Immature natural killer cell (primary cell): Measurements from ENCODE around the gene SHROOM3. TPM values are rescaled to one million over a fixed set of nuclear protein-coding genes. Genes with fewer than 3 reads are reported as not detected.

Experiments used
- DNase-seq, 3 donors: peaks; one replicate each; pipeline ENCODE4 v3.0.0; 2022; ENCODE audit warnings: mixed read lengths in 1 of 3
- H3K27ac Mint-ChIP-seq, 6 donors: one replicate each; pipeline ENCODE4 v1.8.0; 2020; ENCODE audit warnings: mixed read lengths in 6 of 6, mild to moderate bottlenecking in 5 of 6, inconsistent platforms in 4 of 6, moderate library complexity in 3 of 6
- H3K27me3 Mint-ChIP-seq, 3 donors: one replicate each; pipeline ENCODE4 v1.8.0; 2020 to 2021; ENCODE audit warnings: low read depth in 3 of 3, mild to moderate bottlenecking in 3 of 3, mixed read lengths in 3 of 3, moderate library complexity in 3 of 3, inconsistent platforms in 1 of 3
- H3K36me3 Mint-ChIP-seq, 3 donors: one replicate each; pipeline ENCODE4 v1.8.0; 2020; ENCODE audit warnings: mixed read lengths in 3 of 3, inconsistent platforms in 2 of 3, mild to moderate bottlenecking in 2 of 3
- H3K4me1 Mint-ChIP-seq, 2 donors: one replicate each; pipeline ENCODE4 v1.8.0; 2020; ENCODE audit warnings: inconsistent platforms in 2 of 2, mild to moderate bottlenecking in 2 of 2, mixed read lengths in 2 of 2, moderate library complexity in 1 of 2
- H3K4me3 Mint-ChIP-seq, 5 donors: one replicate each; pipeline ENCODE4 v1.8.0; 2020; ENCODE audit warnings: mild to moderate bottlenecking in 5 of 5, mixed read lengths in 5 of 5, inconsistent platforms in 3 of 5, moderate library complexity in 3 of 5
- H3K9me3 Mint-ChIP-seq, 6 donors: one replicate each; pipeline ENCODE4 v1.8.0; 2020; ENCODE audit warnings: mild to moderate bottlenecking in 6 of 6, mixed read lengths in 6 of 6, inconsistent platforms in 4 of 6, moderate library complexity in 3 of 6
- polyA plus RNA-seq, 3 donors: library from polyadenylated mRNA; unstranded; fragments of 300-500 nt; fragmentation: Illumina TruSeq; gene quantifications; one replicate each; pipeline ENCODE4 v1.2.3, GENCODE V29; 2021

SHROOM3 gene
- polyA plus RNA-seq, 3 donors from 2014 or later = not detected

DNA sequence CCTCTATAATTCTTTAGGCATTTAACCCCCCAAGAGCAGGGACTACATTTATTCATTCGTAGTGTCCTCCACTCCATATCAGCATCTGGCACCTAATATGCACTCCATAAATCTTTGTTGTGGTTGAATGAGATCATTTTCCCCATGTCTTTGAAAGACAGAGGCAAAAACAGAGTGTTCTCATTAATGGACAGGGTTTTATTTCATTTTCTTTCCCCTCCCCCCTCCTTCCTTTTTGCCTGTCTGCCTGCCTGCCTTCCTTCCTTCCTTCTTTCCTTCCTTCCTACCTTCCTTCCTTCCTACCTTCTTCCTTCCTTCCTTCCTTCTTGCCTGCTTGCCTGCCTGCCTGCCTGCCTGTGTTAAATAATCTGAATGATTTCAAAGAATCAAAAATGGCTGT is 83.2 kb downstream of the SHROOM3 start:
- H3K9me3 Mint-ChIP-seq = no peaks in the 10 kb centered on the region

DNA sequence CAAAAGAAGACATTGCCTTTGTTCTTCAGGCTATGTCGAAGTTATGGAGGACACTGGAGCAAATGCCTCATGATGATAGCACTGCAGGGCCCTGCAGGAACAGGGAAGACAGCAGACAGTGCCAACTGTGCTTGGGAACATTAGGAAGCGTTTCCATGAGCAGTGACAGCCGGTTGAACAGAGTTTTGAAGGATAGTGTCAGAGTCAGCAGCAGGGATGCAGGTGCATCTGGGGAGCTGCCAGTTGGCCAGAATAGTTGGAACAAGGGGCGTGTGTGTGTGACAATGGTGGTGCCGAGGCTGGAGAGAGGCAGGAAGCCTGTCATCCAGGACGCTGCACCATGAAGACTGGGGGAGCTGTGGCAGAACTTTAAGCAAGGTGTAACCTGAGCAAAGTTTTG is 88.6 kb downstream of the SHROOM3 start:
- H3K36me3 Mint-ChIP-seq = no peaks in the 10 kb centered on the region
- H3K27ac Mint-ChIP-seq = no peak overlapping the region
- H3K4me3 Mint-ChIP-seq = no peak overlapping the region
- H3K9me3 Mint-ChIP-seq = no peaks in the 10 kb centered on the region
- H3K27me3 Mint-ChIP-seq = peaks cover 3 to 9% (median 3%) of the 10 kb centered on the region in 3 donors
- H3K4me1 Mint-ChIP-seq = no peaks in the 10 kb centered on the region
- no peak for DNase-seq

More for the DNA sequence above, 83.2 kb downstream of the SHROOM3 start:
- H3K36me3 Mint-ChIP-seq = no peaks in the 10 kb centered on the region
- peaks cover 0 to 1% (median 0%) of the 10 kb centered on the region in 3 donors for H3K27me3 Mint-ChIP-seq
- H3K27ac Mint-ChIP-seq = no peak overlapping the region
- H3K4me1 Mint-ChIP-seq = no peaks in the 10 kb centered on the region
- DNase-seq = no peak
- no peak overlapping the region for H3K4me3 Mint-ChIP-seq

GRCh38 chr4:76525751-76526150 is 90.7 kb downstream of the SHROOM3 start:
- H3K4me1 Mint-ChIP-seq = no peaks in the 10 kb centered on the region
- H3K9me3 Mint-ChIP-seq = no peaks in the 10 kb centered on the region
- DNase-seq = no peak
- H3K36me3 Mint-ChIP-seq = no peaks in the 10 kb centered on the region
- H3K4me3 Mint-ChIP-seq = no peak overlapping the region
- no peak overlapping the region for H3K27ac Mint-ChIP-seq
- H3K27me3 Mint-ChIP-seq = peaks cover 3 to 9% (median 3%) of the 10 kb centered on the region in 3 donors

GRCh38 chr4:76526585-76526990 is 91.6 kb downstream of the SHROOM3 start:
- no peaks in the 10 kb centered on the region for H3K36me3 Mint-ChIP-seq
- H3K27ac Mint-ChIP-seq = no peak overlapping the region
- no peak for DNase-seq
- peaks cover 3 to 8% (median 3%) of the 10 kb centered on the region in 3 donors for H3K27me3 Mint-ChIP-seq
- no peak overlapping the region for H3K4me3 Mint-ChIP-seq
- no peaks in the 10 kb centered on the region for H3K4me1 Mint-ChIP-seq
- no peaks in the 10 kb centered on the region for H3K9me3 Mint-ChIP-seq

DNA sequence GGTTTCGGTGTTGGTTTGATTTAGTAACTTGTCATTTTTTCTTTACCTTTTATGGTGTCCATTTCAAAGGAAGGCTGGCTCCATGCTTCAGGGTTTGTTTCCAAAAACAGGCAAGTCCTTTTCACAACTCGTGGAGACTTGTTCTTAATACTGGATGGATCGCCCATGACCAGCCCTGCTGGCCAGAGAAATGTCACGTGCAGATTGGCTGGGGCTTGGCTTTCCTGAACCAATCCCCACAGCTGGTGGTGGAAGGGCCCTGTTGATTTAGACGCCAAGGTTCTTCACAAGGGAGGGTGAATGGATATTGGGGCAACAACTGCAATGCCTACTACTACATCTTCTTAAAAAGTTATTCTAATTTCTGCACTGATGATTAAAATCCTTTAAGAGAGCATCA is 92.6 kb downstream of the SHROOM3 start:
- no peak for DNase-seq
- H3K9me3 Mint-ChIP-seq = no peaks in the 10 kb centered on the region
- H3K36me3 Mint-ChIP-seq = no peaks in the 10 kb centered on the region
- no peaks in the 10 kb centered on the region for H3K4me1 Mint-ChIP-seq
- peaks cover 3 to 8% (median 3%) of the 10 kb centered on the region in 3 donors for H3K27me3 Mint-ChIP-seq
- no peak overlapping the region for H3K4me3 Mint-ChIP-seq
- H3K27ac Mint-ChIP-seq = no peak overlapping the region

- Mint-ChIP-seq H3K4me1 (no peaks in the 10 kb centered on the region), H3K27me3 (peaks cover 2 to 3% (median 3%) of the 10 kb centered on the region in 3 donors), H3K36me3 (no peaks in the 10 kb centered on the region), H3K4me3 (no peak overlapping the region), H3K9me3 (no peaks in the 10 kb centered on the region), H3K27ac (no peak overlapping the region)
- DNase-seq = no peak
Measured at GRCh38 chr4:76531597-76531996, 96.6 kb downstream of the SHROOM3 start.

DNA sequence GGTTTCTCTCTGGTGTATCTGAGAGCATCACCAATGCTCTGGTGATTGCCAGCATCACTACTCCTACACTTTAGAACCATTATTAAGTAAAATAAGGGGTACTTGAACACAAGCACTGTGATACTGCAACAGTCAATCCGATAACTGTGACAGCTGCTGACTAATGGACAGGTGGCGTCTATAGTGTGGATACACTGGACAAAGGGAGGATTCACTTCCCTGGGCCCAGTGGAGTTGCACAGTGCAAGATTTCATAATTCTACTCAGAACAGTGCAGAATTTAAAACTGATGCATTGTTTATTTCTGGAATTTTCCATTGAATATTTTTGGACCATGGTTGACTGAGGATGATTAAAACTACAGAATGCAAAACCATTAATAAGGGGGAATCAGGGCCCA is 97.8 kb downstream of the SHROOM3 start:
- H3K4me3 Mint-ChIP-seq = no peak overlapping the region
- no peak overlapping the region for H3K27ac Mint-ChIP-seq
- no peak for DNase-seq
- peaks cover 0 to 3% (median 0%) of the 10 kb centered on the region in 6 donors for H3K9me3 Mint-ChIP-seq
- H3K4me1 Mint-ChIP-seq = no peaks in the 10 kb centered on the region
- no peaks in the 10 kb centered on the region for H3K36me3 Mint-ChIP-seq
- H3K27me3 Mint-ChIP-seq = peaks cover 0 to 6% (median 0%) of the 10 kb centered on the region in 3 donors

- Mint-ChIP-seq H3K36me3 (no peaks in the 10 kb centered on the region), H3K27me3 (peaks cover 0 to 6% (median 0%) of the 10 kb centered on the region in 3 donors), H3K27ac (no peak overlapping the region), H3K9me3 (peaks cover 0 to 3% (median 0%) of the 10 kb centered on the region in 6 donors), H3K4me3 (no peak overlapping the region), H3K4me1 (no peaks in the 10 kb centered on the region)
- no peak for DNase-seq
Measured at GRCh38 chr4:76533314-76533713, 98.3 kb downstream of the SHROOM3 start.

DNA sequence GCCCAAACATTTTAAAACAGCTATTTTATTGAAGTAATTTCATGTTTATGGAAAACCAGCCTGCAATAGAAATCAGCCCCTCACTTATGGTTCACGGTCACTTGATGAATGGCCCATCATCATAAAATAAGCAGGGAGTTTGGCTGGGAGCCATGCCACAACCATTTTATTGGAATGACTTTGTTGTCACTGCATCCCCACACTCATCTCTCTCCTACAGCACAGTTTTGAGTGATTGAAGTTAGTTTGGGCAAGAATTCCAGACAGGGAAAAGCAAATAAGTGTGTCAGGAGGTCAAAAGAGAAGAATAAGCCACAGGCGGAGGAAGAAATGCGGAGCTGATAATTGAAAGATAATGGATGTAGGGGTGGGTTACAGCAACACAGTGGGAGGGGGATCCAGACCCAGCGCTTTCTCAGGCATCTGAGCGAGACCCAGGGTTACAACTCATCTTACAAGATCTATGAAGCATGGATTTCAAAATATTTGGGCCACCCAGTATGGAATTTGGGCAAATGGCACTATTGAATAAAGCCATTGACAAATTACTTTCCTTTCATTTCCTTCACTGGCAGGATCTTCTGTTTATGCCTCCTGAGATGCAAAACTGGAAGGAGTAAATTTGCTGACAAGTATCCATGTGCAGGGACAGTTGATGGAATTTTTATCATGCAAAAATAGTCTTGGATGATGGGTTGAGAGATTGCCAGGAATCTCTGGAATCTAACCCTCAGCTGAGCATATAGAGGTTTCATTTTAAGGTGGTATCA is 100.8 kb downstream of the SHROOM3 start:
- no peak overlapping the region for H3K27ac Mint-ChIP-seq
- no peaks in the 10 kb centered on the region for H3K36me3 Mint-ChIP-seq

GRCh38 chr4:76536373-76536689 is 101.3 kb downstream of the SHROOM3 start:
- Mint-ChIP-seq H3K36me3 (no peaks in the 10 kb centered on the region), H3K4me1 (no peaks in the 10 kb centered on the region), H3K27me3 (peaks cover 0 to 6% (median 0%) of the 10 kb centered on the region in 3 donors), H3K4me3 (no peak overlapping the region), H3K9me3 (peaks cover 0 to 3% (median 0%) of the 10 kb centered on the region in 6 donors), H3K27ac (no peak overlapping the region)
- DNase-seq = no peak

More for the DNA sequence above, 100.8 kb downstream of the SHROOM3 start:
- DNase-seq = no peak
- peaks cover 0 to 6% (median 0%) of the 10 kb centered on the region in 3 donors for H3K27me3 Mint-ChIP-seq
- peaks cover 0 to 3% (median 0%) of the 10 kb centered on the region in 6 donors for H3K9me3 Mint-ChIP-seq
- H3K4me3 Mint-ChIP-seq = no peak overlapping the region
- H3K4me1 Mint-ChIP-seq = no peaks in the 10 kb centered on the region

GRCh38 chr4:76538296-76538695 is 103.3 kb downstream of the SHROOM3 start:
- no peak for DNase-seq
- Mint-ChIP-seq H3K27ac (no peak overlapping the region), H3K27me3 (peaks cover 0 to 6% (median 0%) of the 10 kb centered on the region in 3 donors), H3K9me3 (peaks cover 0 to 3% (median 0%) of the 10 kb centered on the region in 6 donors), H3K4me1 (no peaks in the 10 kb centered on the region), H3K36me3 (no peaks in the 10 kb centered on the region), H3K4me3 (no peak overlapping the region)

DNA sequence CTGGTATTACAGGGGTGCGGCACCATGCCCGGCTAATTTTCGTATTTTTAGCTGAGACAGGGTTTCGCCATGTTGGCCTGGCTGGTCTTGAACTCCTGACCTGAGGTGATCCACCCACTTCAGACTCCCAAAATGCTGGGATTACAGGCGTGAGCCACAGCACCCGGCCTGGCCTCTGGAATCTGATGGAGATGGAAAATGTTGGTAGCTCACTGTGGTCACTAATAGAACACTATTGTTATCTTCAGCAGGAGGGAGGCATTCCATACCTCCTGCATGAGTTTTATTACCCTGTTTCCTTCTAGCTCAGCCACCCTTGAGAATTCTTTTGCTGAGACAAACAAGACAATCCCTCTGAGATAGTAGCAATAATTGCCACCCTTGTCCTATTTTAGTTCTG is 105.0 kb downstream of the SHROOM3 start:
- H3K27me3 Mint-ChIP-seq = peaks cover 0 to 6% (median 0%) of the 10 kb centered on the region in 3 donors
- no peak for DNase-seq
- H3K4me3 Mint-ChIP-seq = no peak overlapping the region
- H3K4me1 Mint-ChIP-seq = peaks cover 4 to 13% of the 10 kb centered on the region in 2 donors
- peaks cover 0 to 3% (median 0%) of the 10 kb centered on the region in 6 donors for H3K9me3 Mint-ChIP-seq
- H3K27ac Mint-ChIP-seq = no peak overlapping the region
- H3K36me3 Mint-ChIP-seq = no peaks in the 10 kb centered on the region

DNA sequence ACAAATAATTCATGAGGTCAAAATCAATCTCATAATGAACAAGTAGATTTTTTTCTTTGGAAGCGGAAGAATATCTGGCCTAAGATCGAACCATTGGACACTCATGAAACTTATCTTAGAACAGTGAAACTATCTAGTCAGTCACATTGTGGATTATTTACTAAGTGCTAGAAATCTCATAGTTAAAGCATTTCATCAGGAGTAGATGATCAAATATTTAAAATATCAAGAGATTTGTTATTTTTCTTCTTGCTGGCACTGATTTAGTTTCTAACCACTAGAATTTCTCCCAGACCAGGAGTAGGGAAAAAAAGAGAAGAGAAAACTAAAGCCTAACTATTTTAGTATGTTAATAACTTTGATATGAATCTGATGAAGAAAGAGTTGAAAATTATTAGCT is 105.5 kb downstream of the SHROOM3 start:
- Mint-ChIP-seq H3K27ac (no peak overlapping the region), H3K4me1 (peaks cover 9 to 18% of the 10 kb centered on the region in 2 donors), H3K36me3 (no peaks in the 10 kb centered on the region), H3K4me3 (no peak overlapping the region), H3K9me3 (peaks cover 0 to 3% (median 0%) of the 10 kb centered on the region in 6 donors), H3K27me3 (peaks cover 0 to 6% (median 3%) of the 10 kb centered on the region in 3 donors)
- no peak for DNase-seq

- H3K36me3 Mint-ChIP-seq = no peaks in the 10 kb centered on the region
- H3K27me3 Mint-ChIP-seq = peaks cover 0 to 9% (median 7%) of the 10 kb centered on the region in 3 donors
- no peak overlapping the region for H3K27ac Mint-ChIP-seq
Measured at GRCh38 chr4:76543378-76543777, 108.3 kb downstream of the SHROOM3 start.

GRCh38 chr4:76544725-76545124 is 109.7 kb downstream of the SHROOM3 start:
- no peak for DNase-seq
- peaks cover 0 to 9% (median 7%) of the 10 kb centered on the region in 3 donors for H3K27me3 Mint-ChIP-seq
- no peak overlapping the region for H3K27ac Mint-ChIP-seq
- H3K9me3 Mint-ChIP-seq = no peaks in the 10 kb centered on the region
- peaks cover 12 to 22% of the 10 kb centered on the region in 2 donors for H3K4me1 Mint-ChIP-seq
- peak overlapping the region in 1 of 5 donors; percentile 8 for H3K4me3 Mint-ChIP-seq
- no peaks in the 10 kb centered on the region for H3K36me3 Mint-ChIP-seq

More at GRCh38 chr4:76543378-76543777, 108.3 kb downstream of the SHROOM3 start:
- DNase-seq = no peak
- H3K4me3 Mint-ChIP-seq = no peak overlapping the region
- H3K9me3 Mint-ChIP-seq = no peaks in the 10 kb centered on the region
- peaks cover 12 to 22% of the 10 kb centered on the region in 2 donors for H3K4me1 Mint-ChIP-seq
